Neural cell (in vitro differentiated cells): ENCODE data around the gene PICALM.

ENCODE experiments used
- CTCF ChIP-seq: fragments of 450-650 bp; IDR thresholded peaks from 2 replicates; pipeline ENCODE4 v1.5.1; 2014; ENCODE audit warnings: antibody characterized with exemption, mild to moderate bottlenecking, moderate library complexity; ENCODE audit not compliant: poor library complexity, severe bottlenecking
- EP300 ChIP-seq: fragments of 450-650 bp; conservative IDR thresholded peaks from 2 replicates; pipeline ENCODE4 v1.6.1; 2014; ENCODE audit warnings: antibody characterized with exemption, mild to moderate bottlenecking, moderate library complexity; ENCODE audit not compliant: poor library complexity, severe bottlenecking
- EZH2 ChIP-seq: fragments of 200-600, 300-800 bp; shearing (Covaris generic), sonication (generic); IDR thresholded peaks from 2 replicates; pipeline ENCODE4 v1.6.1; 2014; ENCODE audit warnings: antibody characterized with exemption, low read length, borderline replicate concordance, mild to moderate bottlenecking; ENCODE audit not compliant: insufficient read depth, poor library complexity, severe bottlenecking
- MXI1 ChIP-seq: fragments of 450-650 bp; conservative IDR thresholded peaks from 2 replicates; pipeline ENCODE4 v1.6.1; 2014; ENCODE audit warnings: antibody characterized with exemption, mild to moderate bottlenecking; ENCODE audit not compliant: poor library complexity, severe bottlenecking
- POLR2AphosphoS5 ChIP-seq: IDR thresholded peaks from 2 replicates; pipeline ENCODE4 v1.6.1; 2012
- RAD21 ChIP-seq: fragments of 450-650 bp; conservative IDR thresholded peaks from 2 replicates; pipeline ENCODE4 v1.6.1; 2014; ENCODE audit warnings: antibody characterized with exemption, mild to moderate bottlenecking, moderate library complexity
- REST ChIP-seq: IDR thresholded peaks from 2 replicates; pipeline ENCODE4 v1.6.1; 2012; ENCODE audit warnings: borderline replicate concordance
- SMC3 ChIP-seq: fragments of 450-650 bp; conservative IDR thresholded peaks from 2 replicates; pipeline ENCODE4 v1.6.1; 2014; ENCODE audit warnings: antibody characterized with exemption, mild to moderate bottlenecking, moderate library complexity; ENCODE audit not compliant: poor library complexity
- TAF1 ChIP-seq: IDR thresholded peaks from 2 replicates; pipeline ENCODE4 v1.6.1; 2012; ENCODE audit warnings: low read depth

GRCh38 chr11:85941380-85941973 lies 127.4 kb downstream of the PICALM start:
- no peak for TF ChIP-seq POLR2AphosphoS5
- TF ChIP-seq CTCF: no peak
- TF ChIP-seq REST: no peak
- no peak for TF ChIP-seq TAF1
- no peak for TF ChIP-seq RAD21
- no peak for TF ChIP-seq MXI1
- TF ChIP-seq EZH2: no peak
- no peak for TF ChIP-seq SMC3
- TF ChIP-seq EP300: no peak
